Femur (tissue), 1 donor: Measurements from ENCODE around the gene MOCOS.
A peak's percentile ranks its signal among the peaks of the same experiment; 100 is the strongest.

ENCODE experiments used
- DNase-seq: peaks from one replicate; pipeline ENCODE4 v3.0.0-alpha.2; 2017

MOCOS gene

DNA sequence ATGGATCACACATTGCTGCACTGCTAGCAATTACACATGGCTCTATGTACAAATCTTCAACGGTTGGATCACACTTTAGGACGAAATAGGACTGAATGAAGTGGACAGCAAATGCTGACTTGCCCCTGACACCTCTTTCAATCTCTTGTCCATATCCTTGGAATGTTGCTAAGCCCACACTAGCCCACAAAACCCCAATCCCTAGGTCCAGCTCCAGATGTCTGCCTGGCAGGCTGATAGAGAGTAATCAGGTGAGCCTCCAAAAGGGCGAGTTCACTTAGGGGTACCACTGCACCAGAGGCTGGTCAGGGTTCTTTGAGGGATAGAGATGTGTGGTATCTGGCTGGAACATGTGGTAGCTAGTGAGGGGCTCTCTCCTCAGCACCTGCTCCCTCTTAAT is 91.7 kb downstream of the MOCOS start:
- DNase-seq = no peak

DNA sequence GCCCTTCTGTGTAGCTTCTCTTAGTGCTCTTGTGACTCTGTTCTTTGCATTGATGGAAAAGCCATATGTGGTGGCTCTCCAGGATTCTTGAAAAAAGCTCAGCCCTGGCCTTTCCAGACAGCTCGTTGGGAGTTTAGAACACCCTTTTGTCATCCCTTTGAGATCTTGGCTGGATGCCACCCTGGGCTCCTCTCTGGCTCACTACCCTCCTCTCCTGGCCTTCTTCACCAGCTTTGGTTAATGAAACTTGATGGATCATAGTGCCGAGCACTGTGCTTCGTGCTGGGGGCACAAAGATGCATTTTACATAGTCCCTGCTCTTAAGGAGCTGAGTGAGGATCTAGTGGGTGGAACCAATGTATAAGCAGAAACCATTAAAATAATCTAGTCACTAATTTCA is 94.6 kb downstream of the MOCOS start:
- no peak for DNase-seq

- DNase-seq = no peak
These were observed 96.2 kb downstream of the MOCOS start for GRCh38 chr18:36283448-36283847.

- DNase-seq = no peak
These were observed 97.0 kb downstream of the MOCOS start for GRCh38 chr18:36284268-36284667.

DNA sequence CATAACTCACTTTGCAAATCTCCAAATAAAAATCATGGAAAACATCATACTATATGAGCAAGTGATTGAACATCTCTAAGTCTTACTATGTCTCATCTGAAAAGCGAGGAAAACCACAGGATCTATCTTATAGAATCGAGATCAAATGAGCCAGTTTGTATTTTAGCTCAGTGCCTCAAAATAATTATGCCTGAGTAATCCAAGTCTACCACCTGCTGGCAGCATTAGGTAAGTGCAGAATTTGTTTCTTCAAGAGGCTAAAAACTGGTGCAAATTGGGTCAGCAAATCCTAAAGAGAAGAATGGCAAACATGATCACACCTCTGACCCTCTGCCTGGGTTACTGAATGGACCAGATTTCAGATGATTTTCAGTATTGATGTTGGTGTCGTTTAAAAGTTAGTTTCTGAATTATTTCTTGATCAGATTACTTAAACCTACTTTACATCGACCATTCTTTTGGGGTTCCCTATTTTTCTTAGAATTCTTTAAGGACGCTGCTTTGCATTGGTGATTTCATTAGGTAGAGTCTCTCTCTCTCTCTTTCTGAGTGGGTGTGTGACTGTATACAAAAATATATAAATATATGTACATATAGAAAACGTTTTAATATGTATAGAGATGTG is 97.5 kb downstream of the MOCOS start:
- no peak for DNase-seq

DNA sequence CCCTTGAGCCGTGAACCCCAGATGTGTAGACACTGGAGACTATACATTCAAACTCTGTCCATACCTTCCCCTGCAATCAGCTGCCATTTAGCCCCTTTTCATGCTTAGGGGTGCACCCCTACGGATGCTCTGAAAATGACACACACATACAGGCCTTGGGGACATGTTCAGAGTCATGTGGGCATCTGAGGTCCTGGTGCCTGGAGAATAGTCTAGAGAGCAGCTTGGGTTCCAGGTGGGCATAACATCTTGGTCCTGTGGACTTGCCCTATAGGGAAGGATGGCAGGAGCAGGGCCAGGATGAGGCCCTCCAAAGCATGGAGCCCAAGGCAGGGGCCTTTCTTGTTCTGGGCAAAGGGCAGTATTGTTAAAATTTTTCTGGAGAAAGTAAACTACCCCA is 100.4 kb downstream of the MOCOS start:
- no peak for DNase-seq

GRCh38 chr18:36288689-36289088 is 101.4 kb downstream of the MOCOS start:
- no peak for DNase-seq

DNA sequence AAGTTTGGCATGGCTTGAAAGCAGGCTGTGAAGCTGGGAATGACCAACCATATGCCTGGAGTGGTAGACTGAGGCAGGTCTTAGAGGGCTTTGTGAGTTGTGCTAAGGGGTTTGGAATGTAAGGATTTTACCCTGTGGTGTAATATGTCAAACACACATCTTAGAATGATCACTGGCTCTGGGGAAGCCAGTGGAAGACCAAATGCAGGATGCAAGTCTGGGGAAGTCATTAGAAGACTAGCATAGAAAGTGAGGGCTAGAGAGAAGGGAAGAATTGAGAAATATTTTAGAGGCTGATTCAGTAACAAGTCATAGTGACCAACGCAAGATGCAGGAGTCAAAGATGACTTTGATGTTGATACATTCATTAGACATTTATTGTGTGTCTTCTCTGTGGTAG is 106.7 kb downstream of the MOCOS start:
- DNase-seq = no peak

DNA sequence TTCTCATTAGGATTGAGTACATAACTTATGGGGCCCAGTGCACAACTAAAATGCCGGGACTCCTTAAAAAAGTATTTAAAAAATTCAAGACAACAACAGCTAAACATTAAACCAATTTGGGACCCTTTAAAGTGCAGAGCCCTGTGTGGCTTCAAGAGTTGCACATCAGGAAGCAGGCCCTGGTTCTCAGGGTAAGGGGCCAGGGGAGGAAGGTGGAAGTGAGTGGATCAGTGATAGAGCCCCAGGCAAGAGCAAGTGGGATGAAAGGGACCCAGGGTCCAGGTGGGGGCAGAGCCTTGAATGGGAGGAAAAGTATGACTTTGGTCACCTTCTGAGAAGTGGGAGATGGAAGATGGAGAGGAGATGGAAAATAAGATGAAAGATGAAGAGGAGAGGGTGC is 107.9 kb downstream of the MOCOS start:
- no peak for DNase-seq

- no peak for DNase-seq
These were observed 108.6 kb downstream of the MOCOS start for GRCh38 chr18:36295880-36296301.

- peak; percentile 88 for DNase-seq
These were observed 109.5 kb downstream of the MOCOS start for GRCh38 chr18:36296650-36297416.

- peak; percentile 81 for DNase-seq
These were observed 110.3 kb downstream of the MOCOS start, which contains the start of gene FHOD3 for GRCh38 chr18:36297417-36298125. Gene FHOD3, plus strand, starts transcription at chr18:36297713. Its CDS starts 123 bp downstream, at chr18:36297836.

GRCh38 chr18:36298126-36298741 is 110.9 kb downstream of the MOCOS start:
- DNase-seq = peak; percentile 38

GRCh38 chr18:36299015-36299414 is 111.7 kb downstream of the MOCOS start:
- no peak for DNase-seq

DNA sequence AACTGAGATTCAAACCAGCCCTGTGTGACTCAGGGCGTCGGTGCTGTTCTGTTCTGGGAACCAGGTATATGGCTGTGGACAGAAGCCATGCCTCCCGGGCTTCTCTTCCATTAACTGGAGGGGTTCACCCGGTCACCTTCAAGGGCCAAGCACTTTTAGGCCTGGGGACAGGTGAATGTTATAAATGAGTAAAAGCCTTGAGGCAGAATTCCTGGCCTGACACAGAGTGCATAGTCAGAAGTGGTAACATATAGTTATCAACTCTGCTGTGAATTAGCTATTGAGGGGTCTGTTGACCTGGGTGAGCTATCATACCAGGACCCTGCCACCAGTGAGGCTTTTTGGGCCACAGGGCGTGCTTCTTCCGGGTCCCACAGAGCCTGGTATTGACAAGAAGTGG is 112.9 kb downstream of the MOCOS start:
- no peak for DNase-seq

DNA sequence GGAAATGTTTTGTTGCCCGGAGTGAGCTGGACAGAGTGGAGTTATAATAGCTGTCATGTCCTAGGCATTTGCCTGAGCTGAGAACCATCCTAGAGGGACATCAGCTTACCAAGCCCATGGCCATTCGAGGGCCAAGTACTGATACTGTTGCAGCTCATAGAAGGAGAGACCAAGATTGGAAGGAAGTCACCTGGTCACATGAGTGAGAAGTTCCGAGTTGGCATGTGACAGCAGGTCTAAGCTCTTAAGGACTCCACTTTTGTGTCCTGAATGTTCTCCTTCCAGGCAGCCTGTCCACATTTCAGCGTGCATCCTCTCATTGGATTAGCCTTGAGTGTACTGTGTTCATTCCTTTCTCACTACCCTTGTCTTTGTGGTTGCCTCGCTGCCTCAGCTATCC is 114.6 kb downstream of the MOCOS start:
- no peak for DNase-seq

GRCh38 chr18:36302676-36303075 is 115.4 kb downstream of the MOCOS start:
- DNase-seq = no peak

DNA sequence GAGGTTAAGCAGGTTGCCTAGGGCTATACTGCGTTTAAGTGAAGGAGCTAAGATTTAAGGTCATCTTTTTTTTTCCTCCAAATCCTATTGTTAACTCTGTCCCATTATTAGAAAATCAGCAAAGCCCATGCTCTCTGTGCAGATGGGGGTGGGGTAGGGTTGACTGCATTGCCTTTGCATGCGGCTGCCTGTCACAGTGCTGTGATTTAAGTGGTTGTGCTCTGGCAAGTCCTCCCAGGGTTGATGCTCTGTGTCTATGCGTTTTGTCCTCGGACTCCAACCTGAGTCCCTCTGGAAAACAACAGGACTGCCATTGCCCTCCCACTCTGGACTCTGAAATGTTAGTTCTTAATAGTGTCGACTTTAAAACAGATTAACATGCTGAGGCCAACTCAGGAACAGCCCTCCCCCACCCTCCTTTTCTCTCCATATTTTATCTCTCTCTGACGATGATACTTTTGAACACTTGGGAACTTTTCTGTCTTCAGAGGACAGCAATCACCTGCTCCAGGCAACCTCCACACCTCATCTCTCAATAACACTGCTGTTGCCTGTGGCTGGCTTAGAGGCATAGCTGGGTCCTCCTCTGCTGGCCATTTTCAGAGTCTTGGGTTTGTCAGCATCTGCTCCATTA is 116.0 kb downstream of the MOCOS start:
- DNase-seq = no peak

GRCh38 chr18:36304723-36305122 is 117.4 kb downstream of the MOCOS start:
- DNase-seq = no peak

DNA sequence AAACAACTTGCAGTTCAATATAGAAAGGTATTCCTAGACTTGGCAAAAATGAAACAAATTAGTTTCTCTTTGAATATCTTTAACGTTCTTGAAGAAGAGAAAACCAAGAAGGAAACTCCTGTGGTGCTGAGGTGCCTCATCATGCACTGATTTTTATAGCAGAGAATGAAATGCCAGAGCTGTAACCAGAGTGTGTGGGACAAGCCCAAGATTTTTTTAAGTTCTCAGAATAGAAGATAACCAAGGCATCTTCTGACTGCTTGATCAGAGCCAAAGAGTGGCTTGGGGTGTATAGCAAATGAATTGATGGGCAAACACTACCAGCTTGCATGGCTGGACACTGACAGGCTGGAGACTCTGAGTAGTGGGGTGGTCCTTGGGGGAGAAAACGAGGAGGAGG is 118.1 kb downstream of the MOCOS start:
- no peak for DNase-seq

DNA sequence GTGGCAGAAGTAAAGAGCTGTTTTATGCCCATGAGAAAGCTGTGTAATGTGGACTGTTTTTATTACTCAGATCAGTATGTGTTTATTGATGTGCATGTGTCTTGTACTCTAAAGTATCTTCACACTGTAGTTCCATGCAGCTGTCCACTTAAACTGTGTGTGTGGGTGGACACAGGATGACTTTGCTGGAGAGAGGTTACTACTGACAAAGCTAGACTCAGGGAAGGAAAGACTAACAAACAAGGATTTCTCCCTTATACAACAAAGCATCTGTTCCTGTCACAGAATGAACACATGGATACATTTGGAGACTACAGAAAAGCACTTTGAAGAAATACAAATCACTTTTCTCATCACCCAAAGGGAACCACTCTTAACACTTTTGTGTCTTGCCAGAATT is 120.2 kb downstream of the MOCOS start:
- DNase-seq = no peak

GRCh38 chr18:36308711-36309435 is 121.6 kb downstream of the MOCOS start:
- no peak for DNase-seq
